Measurements from ENCODE around the gene LIN28B. TPM values are rescaled to one million over a fixed set of nuclear protein-coding genes. Genes with fewer than 3 reads are reported as not detected.
"Not testable (repeated sequence)": the region's sequence is repeated elsewhere in the genome, so short reads cannot be mapped to it uniquely, and the experiment has no call there.

Gene LIN28B
- total RNA-seq, 6 donors from 2014 or later = 0.10 to 0.49 TPM; not detected in 4

DNA sequence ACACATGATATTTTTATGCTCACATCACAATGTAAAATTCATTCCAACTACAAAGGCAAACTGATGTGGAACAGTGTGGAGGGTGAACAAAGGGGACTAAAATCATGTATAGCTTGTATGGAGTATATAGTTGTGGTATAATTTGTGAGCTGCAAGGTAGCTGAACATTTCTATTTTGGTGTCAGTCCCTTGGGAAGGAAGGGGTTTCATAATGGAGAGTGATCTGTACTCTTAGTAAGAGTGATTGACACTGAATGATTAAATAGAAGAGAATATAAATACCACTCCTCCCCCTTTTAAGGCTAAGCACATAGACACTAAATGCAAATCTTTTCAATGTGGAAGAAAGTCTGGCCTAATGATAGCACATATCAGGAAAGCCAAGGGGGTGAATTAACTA, 118.3 kb downstream of the LIN28B start:
- no peak for DNase-seq
- TF ChIP-seq, protein P1, sequence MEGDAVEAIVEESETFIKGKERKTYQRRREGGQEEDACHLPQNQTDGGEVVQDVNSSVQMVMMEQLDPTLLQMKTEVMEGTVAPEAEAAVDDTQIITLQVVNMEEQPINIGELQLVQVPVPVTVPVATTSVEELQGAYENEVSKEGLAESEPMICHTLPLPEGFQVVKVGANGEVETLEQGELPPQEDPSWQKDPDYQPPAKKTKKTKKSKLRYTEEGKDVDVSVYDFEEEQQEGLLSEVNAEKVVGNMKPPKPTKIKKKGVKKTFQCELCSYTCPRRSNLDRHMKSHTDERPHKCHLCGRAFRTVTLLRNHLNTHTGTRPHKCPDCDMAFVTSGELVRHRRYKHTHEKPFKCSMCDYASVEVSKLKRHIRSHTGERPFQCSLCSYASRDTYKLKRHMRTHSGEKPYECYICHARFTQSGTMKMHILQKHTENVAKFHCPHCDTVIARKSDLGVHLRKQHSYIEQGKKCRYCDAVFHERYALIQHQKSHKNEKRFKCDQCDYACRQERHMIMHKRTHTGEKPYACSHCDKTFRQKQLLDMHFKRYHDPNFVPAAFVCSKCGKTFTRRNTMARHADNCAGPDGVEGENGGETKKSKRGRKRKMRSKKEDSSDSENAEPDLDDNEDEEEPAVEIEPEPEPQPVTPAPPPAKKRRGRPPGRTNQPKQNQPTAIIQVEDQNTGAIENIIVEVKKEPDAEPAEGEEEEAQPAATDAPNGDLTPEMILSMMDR (IDR thresholded peaks at IDR 0.05) = no peak
- TF ChIP-seq POLR2AphosphoS5 (IDR thresholded peaks at IDR 0.05) (no peak), EP300 (IDR thresholded peaks at IDR 0.05) (no peak), POLR2A (IDR thresholded peaks at IDR 0.05) (no peak)
- no peaks in the 10 kb centered on the region for H3K27me3 ChIP-seq
- no peaks in the 10 kb centered on the region for H3K36me3 ChIP-seq
- no peak for ATAC-seq (ENCODE audit: low FRiP score in 2 of 2)
- H3K4me3 ChIP-seq = no peak overlapping the region
- H3K4me1 ChIP-seq = peaks cover 0 to 3% (median 0%) of the 10 kb centered on the region in 4 donors
- no peaks in the 10 kb centered on the region for H3K9me3 ChIP-seq
- no peak overlapping the region for H3K27ac ChIP-seq

DNA sequence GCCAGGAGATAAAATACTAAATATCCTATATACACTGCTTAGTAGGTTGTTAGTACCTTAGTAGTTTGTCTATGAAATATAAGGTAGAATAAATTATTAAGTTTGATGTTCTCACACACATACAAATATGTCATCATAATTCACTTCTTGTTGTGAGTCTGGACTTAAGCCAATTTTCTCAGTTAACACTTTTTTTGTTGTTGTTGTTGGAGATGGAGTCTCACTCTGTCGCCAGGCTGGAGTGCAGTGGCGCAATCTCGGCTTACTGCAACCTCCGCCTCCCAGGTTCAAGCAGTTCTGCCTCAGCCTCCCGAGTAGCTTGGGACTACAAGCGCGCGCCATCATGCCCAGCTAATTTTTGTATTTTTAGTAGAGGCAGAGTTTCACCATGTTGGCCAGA, 119.5 kb downstream of the LIN28B start:
- not testable (repeated sequence) for ATAC-seq (ENCODE audit: low FRiP score in 2 of 2); H3K36me3 ChIP-seq; H3K27ac ChIP-seq; H3K4me1 ChIP-seq; DNase-seq; H3K4me3 ChIP-seq; H3K9me3 ChIP-seq; H3K27me3 ChIP-seq
- WGBS, 2 donors = 76 to 81% methylated on average over 8 of the region's 8 CpGs

DNA sequence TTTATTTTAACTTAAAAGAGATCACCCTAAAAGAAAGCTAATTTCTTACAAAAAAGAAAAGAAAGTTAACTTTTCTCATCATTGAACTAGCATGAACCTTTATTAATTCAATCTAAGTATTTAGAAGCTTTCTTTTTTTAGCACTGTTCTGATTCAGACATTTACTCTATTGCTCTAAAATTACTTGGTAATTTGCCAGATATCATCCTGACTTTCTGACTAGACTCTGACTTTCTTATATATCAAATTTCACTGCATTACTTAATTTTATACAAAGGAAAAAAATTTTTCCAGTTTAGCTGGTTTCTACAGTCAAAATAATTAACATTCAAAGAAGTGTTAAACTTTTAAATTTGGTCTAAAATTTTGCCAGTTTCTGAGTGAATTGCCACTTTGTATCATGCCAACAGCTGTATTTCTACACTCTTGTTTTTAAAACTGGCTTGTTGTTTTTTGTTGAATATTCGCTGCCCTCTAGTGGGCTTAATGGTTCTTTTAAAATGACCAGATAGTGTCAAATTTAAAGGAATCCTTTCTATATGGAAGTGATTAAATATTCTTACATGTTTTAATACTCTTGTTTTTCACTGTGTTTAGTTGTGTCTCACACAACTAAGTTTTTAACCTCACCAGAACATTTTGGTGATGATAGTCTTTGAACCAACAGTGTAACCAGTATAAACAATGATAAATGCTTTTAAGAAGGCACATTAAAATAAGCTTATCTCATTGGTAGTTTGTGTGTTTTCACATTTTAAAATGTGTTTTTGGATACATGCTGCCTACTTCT, 120.9 kb downstream of the LIN28B start:
- Histone ChIP-seq H3K36me3 (no peaks in the 10 kb centered on the region), H3K4me3 (no peak overlapping the region), H3K27me3 (no peaks in the 10 kb centered on the region), H3K27ac (no peak overlapping the region), H3K9me3 (no peaks in the 10 kb centered on the region), H3K4me1 (peaks cover 0 to 3% (median 0%) of the 10 kb centered on the region in 4 donors)
- DNase-seq = no peak
- 7% methylated on average over 1 of the region's 1 CpG for WGBS, 2 donors
- peak in 1 of 2 donors; percentile 38 for ATAC-seq (ENCODE audit: low FRiP score in 2 of 2)
- TF ChIP-seq, protein P1 (IDR thresholded peaks at IDR 0.05) = peak in 4 of 6 experiments; percentile 22 to 46 (median 34)
- no peak for TF ChIP-seq EP300 (IDR thresholded peaks at IDR 0.05)
- no peak for TF ChIP-seq POLR2AphosphoS5 (IDR thresholded peaks at IDR 0.05)

DNA sequence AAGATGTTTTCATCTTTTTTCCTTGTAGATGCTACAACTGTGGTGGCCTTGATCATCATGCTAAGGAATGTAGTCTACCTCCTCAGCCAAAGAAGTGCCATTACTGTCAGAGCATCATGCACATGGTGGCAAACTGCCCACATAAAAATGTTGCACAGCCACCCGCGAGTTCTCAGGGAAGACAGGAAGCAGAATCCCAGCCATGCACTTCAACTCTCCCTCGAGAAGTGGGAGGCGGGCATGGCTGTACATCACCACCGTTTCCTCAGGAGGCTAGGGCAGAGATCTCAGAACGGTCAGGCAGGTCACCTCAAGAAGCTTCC, 121.4 kb downstream of the LIN28B start:
- 56 to 61% methylated on average over 6 of the region's 6 CpGs for WGBS, 2 donors
- TF ChIP-seq POLR2A (IDR thresholded peaks at IDR 0.05) = no peak
- TF ChIP-seq, protein P1 (IDR thresholded peaks at IDR 0.05) = no peak
- Histone ChIP-seq H3K4me3 (no peak overlapping the region), H3K4me1 (peaks cover 0 to 3% (median 0%) of the 10 kb centered on the region in 4 donors), H3K9me3 (no peaks in the 10 kb centered on the region), H3K36me3 (no peaks in the 10 kb centered on the region), H3K27me3 (no peaks in the 10 kb centered on the region), H3K27ac (no peak overlapping the region)
- ATAC-seq (ENCODE audit: low FRiP score in 2 of 2) (no peak), DNase-seq (no peak)

DNA sequence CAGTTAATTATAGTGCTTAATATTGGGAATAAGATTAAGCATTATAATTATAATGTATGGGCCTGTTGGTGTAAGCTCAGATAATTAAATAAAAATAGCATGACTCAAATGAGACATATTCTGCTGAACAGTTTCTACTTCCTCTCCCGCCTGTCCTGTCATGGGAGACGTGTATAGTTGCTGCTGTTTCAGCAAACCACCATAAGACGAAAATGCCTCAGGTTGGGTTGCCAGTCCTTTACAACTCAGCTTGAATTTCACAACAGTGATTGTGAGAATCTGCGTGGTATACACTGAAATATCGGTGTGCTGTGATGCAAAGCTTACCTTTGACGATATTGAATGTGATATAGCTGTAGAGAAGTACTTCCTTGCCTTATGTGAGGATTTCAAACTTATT, 123.4 kb downstream of the LIN28B start:
- no peak for ATAC-seq (ENCODE audit: low FRiP score in 2 of 2)
- TF ChIP-seq POLR2A (IDR thresholded peaks at IDR 0.05) = no peak
- no peak for TF ChIP-seq POLR2AphosphoS5 (IDR thresholded peaks at IDR 0.05)
- no peak for TF ChIP-seq EP300 (IDR thresholded peaks at IDR 0.05)
- TF ChIP-seq, protein P1 (IDR thresholded peaks at IDR 0.05) = no peak
- Histone ChIP-seq H3K4me1 (peaks cover 0 to 3% (median 0%) of the 10 kb centered on the region in 4 donors), H3K27ac (no peak overlapping the region), H3K4me3 (no peak overlapping the region), H3K9me3 (no peaks in the 10 kb centered on the region), H3K36me3 (no peaks in the 10 kb centered on the region), H3K27me3 (no peaks in the 10 kb centered on the region)
- DNase-seq = no peak
- WGBS, 2 donors = 69 to 79% methylated on average over 6 of the region's 6 CpGs

DNA sequence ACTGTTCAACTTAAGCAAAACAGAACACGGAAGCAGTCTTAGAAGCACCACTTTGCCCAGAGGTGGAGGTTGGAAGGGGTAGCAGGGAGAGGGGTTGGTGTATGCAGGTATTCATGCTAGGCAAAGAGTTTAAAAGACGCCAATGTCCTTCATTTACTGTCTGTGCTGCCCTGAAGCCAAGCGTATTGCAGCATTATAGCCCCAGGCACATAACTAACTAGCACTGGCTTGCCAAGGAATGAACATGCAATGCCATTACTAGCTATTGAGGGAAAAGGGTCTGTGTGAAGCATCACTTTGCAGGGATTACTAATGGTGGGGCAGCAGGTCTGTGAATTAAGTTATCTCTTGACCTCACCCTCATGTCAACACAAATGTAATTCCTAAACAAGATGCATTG, 124.8 kb downstream of the LIN28B start:
- DNase-seq = not testable (repeated sequence)
- 58 to 72% methylated on average over 3 of the region's 3 CpGs for WGBS, 2 donors

More for the DNA sequence above, 124.8 kb downstream of the LIN28B start:
- H3K36me3 ChIP-seq, H3K4me3 ChIP-seq, H3K9me3 ChIP-seq, H3K27me3 ChIP-seq, H3K27ac ChIP-seq, H3K4me1 ChIP-seq: not testable (repeated sequence)
- ATAC-seq (ENCODE audit: low FRiP score in 2 of 2) = peak in 1 of 2 donors; percentile 16
